WTC11 (cell line): ENCODE results near the gene CFAP68. TPM values are rescaled to one million over a fixed set of nuclear protein-coding genes. Genes with fewer than 3 reads are reported as not detected.

Experiments used
- ATAC-seq: fragments of 200-7000 bp; cut with Tn5 transposase; 2 replicates; pipeline ENCODE4 v1.10.0; 2021; ENCODE audit warnings: mild to moderate bottlenecking, moderate library complexity
- Bru-seq: library from RNA; stranded (reverse); fragments of 400-500 nt; gene quantifications from one replicate; lab custom pipeline; 2021; lab: Mats Ljungman, UMichigan
- CTCF ChIA-PET: fragments of 300-600 bp; sonication (Branson Sonifier 250); formaldehyde crosslinking; loops from one replicate; lab custom pipeline; 2021; ENCODE audit warnings: antibody characterized with exemption; lab: Charles Lee
- POLR2A ChIA-PET: fragments of 350-600 bp; sonication (Branson Sonifier 250); formaldehyde crosslinking; loops from one replicate; lab custom pipeline; 2021; ENCODE audit warnings: antibody characterized with exemption; lab: Charles Lee
- DNase-seq: peaks from one replicate; pipeline ENCODE4 v3.0.0; 2021; ENCODE audit warnings: low spot score
- H3K27ac Mint-ChIP-seq: 2 replicates; pipeline ENCODE4 v1.8.0; 2021; ENCODE audit warnings: mixed read lengths
- H3K27me3 Mint-ChIP-seq: 2 replicates; pipeline ENCODE4 v1.8.0; 2021; ENCODE audit warnings: low read depth, mild to moderate bottlenecking, moderate library complexity, mixed read lengths
- H3K36me3 Mint-ChIP-seq: 2 replicates; pipeline ENCODE4 v1.8.0; 2021; ENCODE audit warnings: mixed read lengths
- H3K4me1 Mint-ChIP-seq: 2 replicates; pipeline ENCODE4 v1.8.0; 2022; ENCODE audit warnings: mixed read lengths
- H3K4me3 Mint-ChIP-seq: 2 replicates; pipeline ENCODE4 v1.8.0; 2021; ENCODE audit warnings: mild to moderate bottlenecking, moderate library complexity, mixed read lengths
- H3K9me3 Mint-ChIP-seq: 2 replicates; pipeline ENCODE4 v1.8.0; 2021; ENCODE audit warnings: mixed read lengths
- CREM ChIP-seq: sonication (generic); formaldehyde crosslinking; IDR thresholded peaks from 2 replicates; pipeline ENCODE4 v1.8.1; 2022; ENCODE audit warnings: mild to moderate bottlenecking, missing genetic modification reagents, moderate library complexity
- CTCF ChIP-seq: fragments of 200-600 bp; IDR thresholded peaks from 2 replicates; pipeline ENCODE4 v1.8.0; 2022; ENCODE audit warnings: antibody characterized with exemption
- E2F5 ChIP-seq: sonication (generic); formaldehyde crosslinking; IDR thresholded peaks from 2 replicates; pipeline ENCODE4 v1.8.1; 2022; ENCODE audit warnings: mild to moderate bottlenecking, moderate library complexity, missing genetic modification reagents
- FOXK1 ChIP-seq: sonication (generic); formaldehyde crosslinking; IDR thresholded peaks from 2 replicates; pipeline ENCODE4 v1.8.0; 2022; ENCODE audit warnings: mild to moderate bottlenecking, moderate library complexity, missing genetic modification reagents
- GABPB1 ChIP-seq: sonication (generic); formaldehyde crosslinking; IDR thresholded peaks from 2 replicates; pipeline ENCODE4 v1.8.1; 2023; ENCODE audit warnings: mild to moderate bottlenecking, missing genetic modification reagents
- GTF2I ChIP-seq: fragments of 250-450 bp; sonication (Bioruptor Pico); conservative IDR thresholded peaks from 2 replicates; pipeline ENCODE4 v1.4.0; 2021; ENCODE audit warnings: mild to moderate bottlenecking
- HMGXB4 ChIP-seq: sonication (generic); formaldehyde crosslinking; IDR thresholded peaks from 2 replicates; pipeline ENCODE4 v1.8.1; 2023; ENCODE audit warnings: mild to moderate bottlenecking, moderate library complexity, missing genetic modification reagents
- IRF1 ChIP-seq: sonication (generic); formaldehyde crosslinking; IDR thresholded peaks from 2 replicates; pipeline ENCODE4 v1.8.0; 2023; ENCODE audit warnings: missing genetic modification reagents
- JAZF1 ChIP-seq: fragments of 250-450 bp; sonication (Bioruptor Pico); IDR thresholded peaks from 2 replicates; pipeline ENCODE4 v1.9.0; 2021; ENCODE audit warnings: moderate library complexity, mild to moderate bottlenecking, inconsistent platforms
- KAT7 ChIP-seq: sonication (generic); formaldehyde crosslinking; IDR thresholded peaks from 2 replicates; pipeline ENCODE4 v1.8.1; 2023; ENCODE audit warnings: missing genetic modification reagents, mild to moderate bottlenecking, borderline replicate concordance
- MXD4 ChIP-seq: fragments of 250-450 bp; sonication (Bioruptor Pico); IDR thresholded peaks from 2 replicates; pipeline ENCODE4 v1.8.0; 2021; ENCODE audit warnings: mild to moderate bottlenecking, moderate library complexity, borderline replicate concordance
- NR1H2 ChIP-seq: sonication (generic); formaldehyde crosslinking; IDR thresholded peaks from 2 replicates; pipeline ENCODE4 v1.9.0; 2021; ENCODE audit warnings: mild to moderate bottlenecking, moderate library complexity, missing genetic modification reagents
- OVOL2 ChIP-seq: fragments of 250-450 bp; sonication (Bioruptor Pico); IDR thresholded peaks from 2 replicates; pipeline ENCODE4 v1.9.0; 2021; ENCODE audit warnings: mild to moderate bottlenecking, borderline replicate concordance
- PRDM15 ChIP-seq: sonication (generic); formaldehyde crosslinking; IDR thresholded peaks from 2 replicates; pipeline ENCODE4 v1.8.0; 2022; ENCODE audit warnings: missing genetic modification reagents
- SMAD4 ChIP-seq: sonication (generic); formaldehyde crosslinking; IDR thresholded peaks from 2 replicates; pipeline ENCODE4 v1.8.0; 2022; ENCODE audit warnings: mild to moderate bottlenecking, missing genetic modification reagents
- SOX15 ChIP-seq: fragments of 250-450 bp; sonication (Bioruptor Pico); IDR thresholded peaks from 2 replicates; pipeline ENCODE4 v1.9.0; 2021; ENCODE audit warnings: mild to moderate bottlenecking
- SP1 ChIP-seq: sonication (generic); formaldehyde crosslinking; conservative IDR thresholded peaks from 2 replicates; pipeline ENCODE4 v1.8.1; 2022; ENCODE audit warnings: missing genetic modification reagents
- TEAD1 ChIP-seq: sonication (generic); formaldehyde crosslinking; IDR thresholded peaks from 2 replicates; pipeline ENCODE4 v1.8.0; 2022; ENCODE audit warnings: mild to moderate bottlenecking, missing genetic modification reagents
- USF1 ChIP-seq: sonication (generic); formaldehyde crosslinking; IDR thresholded peaks from 2 replicates; pipeline ENCODE4 v1.8.0; 2022; ENCODE audit warnings: mild to moderate bottlenecking, missing genetic modification reagents
- USF2 ChIP-seq: sonication (generic); formaldehyde crosslinking; IDR thresholded peaks from 2 replicates; pipeline ENCODE4 v1.8.1; 2023; ENCODE audit warnings: mild to moderate bottlenecking, missing genetic modification reagents, moderate library complexity
- ZBTB21 ChIP-seq: sonication (generic); formaldehyde crosslinking; IDR thresholded peaks from 2 replicates; pipeline ENCODE4 v1.8.1; 2023; ENCODE audit warnings: mild to moderate bottlenecking, missing genetic modification reagents, borderline replicate concordance
- ZBTB43 ChIP-seq: sonication (generic); formaldehyde crosslinking; IDR thresholded peaks from 2 replicates; pipeline ENCODE4 v1.8.1; 2023; ENCODE audit warnings: mild to moderate bottlenecking, missing genetic modification reagents
- ZNF121 ChIP-seq: sonication (generic); formaldehyde crosslinking; IDR thresholded peaks from 2 replicates; pipeline ENCODE4 v1.8.0; 2023; ENCODE audit warnings: missing genetic modification reagents
- ZNF423 ChIP-seq: fragments of 250-450 bp; sonication (Bioruptor Pico); IDR thresholded peaks from 2 replicates; pipeline ENCODE4 v2.1.2; 2022; ENCODE audit warnings: mild to moderate bottlenecking, moderate library complexity
- long read RNA-seq, 3 experiments: library from RNA in 1 of 3; library from capped mRNA in 1 of 3; library from polyadenylated mRNA in 1 of 3; unstranded in 2 of 3; stranded (forward) in 1 of 3; transcript quantifications; one replicate each; pipeline ENCODE4 v2.0.0, GENCODE V29; 2021
- total RNA-seq: library from RNA; stranded (reverse); gene quantifications from 3 replicates; pipeline ENCODE4 v1.2.3, GENCODE V29; 2021

Gene CFAP68
- total RNA-seq (18.7 to 22.6 TPM (median 20.4 TPM) in 3 replicates), Bru-seq, nascent RNA (percentile 72 among the genes with signal in this experiment)
- long read RNA-seq, experiment 1, transcript C11orf1-201 (4 exons, 2,885 nt) = major isoform, 7 of 10 reads
- long read RNA-seq, experiment 1, partial matches to known transcripts = 0 of 10 reads
- long read RNA-seq, experiment 1, other reads (novel, unspliced or antisense) = 1 of 10 reads
- long read RNA-seq, experiment 2, transcript C11orf1-201 (4 exons, 2,885 nt) = major isoform, 16 of 31 reads
- long read RNA-seq, experiment 2, transcript C11orf1-204 (3 exons, 599 nt) = minor isoform, 10 of 31 reads
- long read RNA-seq, experiment 2, partial matches to known transcripts = 4 of 31 reads
- long read RNA-seq, experiment 2, other reads (novel, unspliced or antisense) = 0 of 31 reads
- long read RNA-seq, experiment 3, partial matches to known transcripts = 0 of 2 reads
- long read RNA-seq, experiment 3, other reads (novel, unspliced or antisense) = 0 of 2 reads

GRCh38 chr11:111878849-111879636 is at the start of gene CFAP68, which contains the start of gene FDXACB1:
TSS of gene CFAP68 (plus strand) at chr11:111879541. CDS start at chr11:111879561, 20 bp downstream.
TSS of gene FDXACB1 (minus strand) at chr11:111879165. CDS start at chr11:111879132, 33 bp downstream.
- peak within 1 kb of the TSS; percentile 92 for H3K4me3 Mint-ChIP-seq
- peaks cover 2% of the 10 kb centered on the region; the same call in 1 of the 2 replicates for H3K27me3 Mint-ChIP-seq
- ChIA-PET CTCF (interaction anchor here (1.1 to 2.0 kb wide), 3 partner anchors 40 to 103 kb away, joined by 4 to 13 read pairs (median 6); partner anchors contain the start of gene C11orf52), POLR2A (no interaction called here)
- H3K27ac Mint-ChIP-seq = peak within 1 kb of the TSS; percentile 100
- DNase-seq (peak; percentile 98), ATAC-seq (peak; percentile 96)
- H3K36me3 Mint-ChIP-seq = no peaks in the 10 kb centered on the region
- peaks cover 6% of the 10 kb centered on the region for H3K4me1 Mint-ChIP-seq
- H3K9me3 Mint-ChIP-seq = no peaks in the 10 kb centered on the region
- TF ChIP-seq CREM = peak; percentile 99
- TF ChIP-seq ZBTB43 (CRISPR knock-in tag) = no peak
- TF ChIP-seq MXD4 (CRISPR knock-in tag) = no peak
- peak; percentile 52; the same call in 1 of the 2 replicates for TF ChIP-seq E2F5 (CRISPR knock-in tag)
- no peak for TF ChIP-seq ZNF423 (CRISPR knock-in tag)
- peak; percentile 97 for TF ChIP-seq HMGXB4 (CRISPR knock-in tag)
- no peak for TF ChIP-seq SMAD4 (CRISPR knock-in tag)
- TF ChIP-seq TEAD1 (CRISPR knock-in tag) = peak; percentile 78; the same call in 1 of the 2 replicates
- no peak for TF ChIP-seq KAT7 (CRISPR knock-in tag)
- TF ChIP-seq PRDM15 = 0 out of 2 replicates have a peak, but pooled peaks have one; percentile 19
- TF ChIP-seq FOXK1 (CRISPR knock-in tag) = no peak
- peak; percentile 89 for TF ChIP-seq CTCF
- peak; percentile 80 for TF ChIP-seq ZNF121 (CRISPR knock-in tag)
- TF ChIP-seq GTF2I = no peak
- TF ChIP-seq GABPB1 (CRISPR knock-in tag) = peak; percentile 73
- TF ChIP-seq IRF1 (CRISPR knock-in tag) = no peak
- no peak for TF ChIP-seq NR1H2 (CRISPR knock-in tag)
- peak; percentile 94 for TF ChIP-seq ZBTB21 (CRISPR knock-in tag)
- TF ChIP-seq SOX15 (CRISPR knock-in tag) = no peak
- TF ChIP-seq OVOL2 (CRISPR knock-in tag) = no peak
- TF ChIP-seq USF2 (CRISPR knock-in tag) = peak; percentile 22; the same call in 1 of the 2 replicates
- no peak for TF ChIP-seq JAZF1 (CRISPR knock-in tag)
- TF ChIP-seq SP1 (CRISPR knock-in tag) = peak; percentile 88
- peak; percentile 40; the same call in 1 of the 2 replicates for TF ChIP-seq USF1 (CRISPR knock-in tag)
